Measurements from ENCODE around the gene PHYHIPL.
"Not testable (repeated sequence)": the region's sequence is repeated elsewhere in the genome, so short reads cannot be mapped to it uniquely, and the experiment has no call there.

PHYHIPL gene

GRCh38 chr10:59206204-59206720 is 29.8 kb downstream of the PHYHIPL start:
- DNase-seq (ENCODE audit: low read depth): no peak

DNA sequence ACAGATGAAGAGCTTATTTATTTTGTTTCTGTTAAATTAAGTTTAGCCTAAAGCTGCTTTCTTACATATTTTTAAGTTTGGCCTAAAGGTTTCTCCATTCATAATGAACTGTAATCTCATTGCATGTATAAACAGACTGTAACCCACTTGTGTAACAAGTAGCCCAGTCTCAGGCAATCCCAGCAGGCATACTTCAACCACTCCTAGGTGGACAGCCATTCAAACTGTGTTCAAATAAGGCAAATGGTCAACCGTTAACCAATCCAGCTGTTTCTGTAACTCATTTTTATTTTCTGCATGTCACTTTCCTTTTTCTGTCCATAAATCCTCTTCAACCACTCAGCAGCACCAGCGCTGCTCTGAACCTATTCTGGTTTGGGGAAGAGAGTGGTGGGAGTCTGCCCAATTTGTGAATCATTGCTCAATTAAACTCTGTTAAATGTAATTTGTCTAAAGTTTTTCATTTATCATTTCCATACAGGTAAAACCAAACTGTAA is 35.9 kb downstream of the PHYHIPL start:
- DNase-seq (ENCODE audit: low read depth): no peak

DNA sequence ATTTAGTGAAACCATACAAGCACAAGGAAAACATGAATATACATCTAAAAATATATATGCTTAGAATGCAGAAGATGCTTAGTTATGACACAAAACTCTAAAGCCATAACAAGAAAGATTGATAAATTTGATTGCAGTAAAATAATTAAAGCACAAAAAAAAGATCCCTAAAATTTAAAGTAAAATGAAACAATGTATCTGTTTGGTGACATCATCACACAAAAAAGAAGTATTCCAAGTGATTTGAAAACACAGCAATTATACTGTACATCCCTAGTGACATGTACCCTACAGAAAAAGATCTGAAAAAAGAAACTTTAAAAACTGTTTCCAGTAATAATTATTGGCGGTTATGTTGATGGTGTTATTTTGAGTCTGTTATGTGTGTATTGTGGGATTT is 37.7 kb downstream of the PHYHIPL start:
- no peak for DNase-seq (ENCODE audit: low read depth)

- DNase-seq (ENCODE audit: low read depth): no peak
These were observed 39.9 kb downstream of the PHYHIPL start for GRCh38 chr10:59216178-59216869.

DNA sequence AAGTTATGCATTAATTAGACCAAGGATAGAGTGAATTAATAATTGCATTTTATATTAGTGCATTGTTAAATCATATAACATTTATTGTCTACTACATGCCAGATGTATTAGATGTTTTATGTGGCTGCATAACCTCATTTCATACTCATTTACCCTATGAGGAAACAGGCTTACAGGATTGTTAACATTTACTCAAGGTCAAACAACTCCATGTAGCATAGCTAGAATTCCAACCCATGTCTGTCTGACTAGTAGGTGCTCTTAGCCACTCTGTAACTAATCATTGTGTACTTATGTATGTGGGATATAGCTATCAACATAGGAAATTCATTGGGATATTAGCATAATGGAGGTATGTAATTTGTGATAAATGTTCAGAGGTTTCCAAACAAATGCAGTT is 46.3 kb downstream of the PHYHIPL start:
- no peak for DNase-seq (ENCODE audit: low read depth)

- DNase-seq (ENCODE audit: low read depth): not testable (repeated sequence)
These were observed 47.2 kb downstream of the PHYHIPL start for GRCh38 chr10:59223597-59223996.

DNA sequence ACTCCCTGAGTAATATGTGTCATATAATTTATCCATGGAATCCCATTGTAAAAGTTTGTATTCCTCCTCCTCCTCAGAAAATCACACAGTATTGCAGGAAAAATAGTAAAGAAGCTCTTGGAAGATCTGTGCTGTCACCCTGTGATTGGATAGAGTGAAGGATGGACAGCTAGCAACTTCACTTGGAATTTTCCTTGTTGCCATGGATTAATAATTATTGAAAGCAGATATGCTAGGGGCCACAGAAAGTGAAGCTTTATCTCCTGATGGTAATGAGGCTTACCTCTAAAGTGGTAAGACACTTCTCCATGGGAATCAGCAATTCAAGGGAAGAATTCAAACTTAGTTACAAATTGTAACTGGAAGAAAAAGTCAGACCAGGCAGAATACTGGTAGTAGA is 48.8 kb downstream of the PHYHIPL start:
- DNase-seq (ENCODE audit: low read depth): no peak

- no peak for DNase-seq (ENCODE audit: low read depth)
These were observed 50.8 kb downstream of the PHYHIPL start for GRCh38 chr10:59227136-59227673.

GRCh38 chr10:59229441-59229840 is 53.0 kb downstream of the PHYHIPL start:
- no peak for DNase-seq (ENCODE audit: low read depth)

DNA sequence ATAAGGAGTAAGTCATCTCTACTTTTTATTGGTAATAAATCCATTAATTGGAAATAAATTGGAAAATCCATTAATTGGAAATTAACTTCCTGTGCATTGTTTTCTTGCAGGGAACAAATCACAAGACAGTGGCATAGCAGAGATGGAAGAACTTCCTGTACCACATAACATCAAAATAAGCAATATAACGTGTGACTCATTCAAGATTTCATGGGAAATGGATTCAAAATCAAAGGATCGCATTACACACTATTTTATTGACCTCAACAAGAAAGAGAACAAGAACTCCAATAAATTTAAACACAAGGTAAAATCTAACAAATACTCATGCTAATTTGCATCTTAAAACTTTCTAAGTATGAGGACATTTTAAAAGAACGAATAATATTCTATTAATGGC is 57.8 kb downstream of the PHYHIPL start:
- no peak for DNase-seq (ENCODE audit: low read depth)

DNA sequence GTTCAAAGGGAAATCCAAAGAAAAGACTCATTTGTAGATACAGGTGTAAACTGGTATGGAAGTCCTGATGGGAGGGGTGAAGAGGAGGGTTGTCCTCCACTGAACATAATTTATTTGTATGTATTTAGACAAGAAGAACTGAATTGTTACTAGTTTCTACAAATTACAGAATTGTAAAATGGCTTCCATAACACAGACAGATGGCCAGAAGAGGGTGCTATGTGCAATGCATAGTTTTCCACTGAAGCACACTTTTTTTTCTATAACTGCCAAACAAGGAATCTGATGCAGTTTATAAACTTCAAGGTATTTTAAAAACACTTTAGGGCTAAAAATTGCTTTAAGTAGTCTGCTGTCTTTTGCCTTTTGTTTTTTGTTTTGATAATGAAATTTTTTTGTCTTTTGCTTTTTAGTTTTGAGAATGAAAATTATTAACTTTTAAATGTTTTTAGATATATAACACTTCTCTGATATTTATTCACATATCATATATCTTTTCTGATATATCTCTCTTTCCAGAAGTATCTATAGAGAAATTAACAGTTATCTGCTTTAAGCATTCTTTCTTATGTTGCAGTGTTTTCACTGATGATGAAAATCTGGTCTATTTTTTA is 58.5 kb downstream of the PHYHIPL start:
- DNase-seq (ENCODE audit: low read depth): no peak

GRCh38 chr10:59236064-59236697 is 59.7 kb downstream of the PHYHIPL start:
- DNase-seq (ENCODE audit: low read depth): no peak

- DNase-seq (ENCODE audit: low read depth): no peak
These were observed 61.3 kb downstream of the PHYHIPL start for GRCh38 chr10:59237775-59238174.

DNA sequence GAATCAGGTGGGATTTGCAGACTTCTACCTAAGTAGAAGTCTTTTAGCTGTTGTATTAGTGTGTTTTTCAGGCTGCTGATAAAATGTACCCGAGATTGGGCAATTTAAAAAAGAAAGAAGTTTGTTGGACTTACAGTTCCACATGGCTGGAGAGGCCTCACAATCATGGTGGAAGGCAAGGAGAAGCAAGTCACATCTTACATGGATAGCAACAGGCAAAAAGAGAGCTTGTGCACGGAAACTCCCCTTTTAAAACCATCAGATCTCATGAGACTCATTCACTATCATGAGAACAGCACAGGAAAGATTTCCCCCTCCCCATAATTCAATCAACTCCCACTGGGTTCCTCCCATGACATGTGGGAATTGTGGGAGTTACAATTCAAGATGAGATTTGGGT is 62.7 kb downstream of the PHYHIPL start:
- DNase-seq (ENCODE audit: low read depth): not testable (repeated sequence)

DNA sequence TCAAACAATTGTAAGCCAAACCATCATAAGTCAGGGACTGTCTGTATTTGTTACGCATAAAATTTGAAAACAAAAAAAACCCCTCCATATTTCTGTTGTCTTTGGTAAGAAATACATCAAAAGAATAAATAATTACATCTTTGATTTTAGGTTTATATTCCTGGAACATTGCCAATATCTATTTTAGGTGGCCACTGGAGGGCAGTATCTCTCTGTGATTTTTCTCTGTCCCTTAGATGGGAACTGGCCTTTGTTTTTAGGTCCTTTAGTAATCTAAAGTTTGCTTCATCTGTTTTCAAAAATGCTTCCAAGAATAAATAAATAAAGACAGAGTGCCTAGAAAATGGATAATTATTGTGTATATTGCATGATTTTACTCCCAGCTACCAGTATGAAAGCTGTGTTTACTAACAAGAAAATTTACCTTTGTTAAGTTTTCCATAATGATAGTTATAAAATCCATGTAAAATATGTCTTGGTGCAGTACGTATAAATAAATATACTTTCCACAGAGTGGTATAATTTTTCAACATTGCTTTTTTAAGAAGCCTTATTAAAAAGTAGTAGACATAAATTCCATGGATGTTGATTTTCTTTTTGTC is 64.2 kb downstream of the PHYHIPL start:
- DNase-seq (ENCODE audit: low read depth): no peak

- DNase-seq (ENCODE audit: low read depth): no peak
These were observed 65.6 kb downstream of the PHYHIPL start for GRCh38 chr10:59242057-59242456.

DNA sequence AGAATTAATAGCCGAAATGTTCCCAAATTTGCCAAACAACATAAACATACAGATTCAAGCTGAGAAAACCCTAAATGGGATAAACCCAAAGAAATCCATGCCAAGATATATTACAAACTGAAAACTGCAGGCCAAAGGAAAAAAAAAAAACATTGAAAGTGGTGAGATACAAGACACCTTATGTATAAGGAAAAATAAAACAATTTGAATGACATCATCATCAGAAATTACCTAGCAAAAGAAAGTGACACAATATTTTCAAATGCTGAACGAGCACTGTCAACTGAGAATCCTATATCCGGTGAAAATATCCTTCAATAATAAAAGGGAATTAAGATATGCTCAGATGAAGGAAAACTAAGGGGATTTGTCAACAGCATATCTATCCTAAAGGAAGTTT is 66.5 kb downstream of the PHYHIPL start:
- DNase-seq (ENCODE audit: low read depth): no peak

DNA sequence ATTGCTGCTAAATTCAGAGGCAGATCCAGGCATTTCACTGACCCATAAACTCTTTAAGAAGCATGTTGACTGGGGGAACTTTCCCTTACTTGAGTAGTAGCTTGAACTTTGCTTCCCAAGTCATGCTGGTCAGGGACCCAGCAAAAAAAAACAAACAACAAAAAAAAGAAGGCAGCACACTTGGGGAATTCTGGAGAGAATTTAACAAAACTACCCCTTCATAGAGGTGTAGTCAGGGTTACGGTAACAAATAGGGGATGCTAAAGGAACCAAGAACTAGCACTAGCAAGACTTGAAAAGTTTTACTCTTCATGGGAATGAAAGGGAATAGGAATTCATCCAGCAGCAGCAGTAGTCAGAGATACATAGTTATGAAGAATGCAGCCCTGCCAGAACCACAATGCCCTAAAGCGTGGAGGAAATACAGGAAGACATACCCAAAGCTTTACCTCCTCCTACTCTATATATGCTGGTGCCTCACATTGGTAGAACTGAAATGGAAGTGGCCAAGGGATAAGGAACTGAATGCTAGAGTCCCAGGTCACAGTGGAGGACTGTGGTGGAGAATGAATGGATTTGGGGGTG is 67.3 kb downstream of the PHYHIPL start:
- DNase-seq (ENCODE audit: low read depth): no peak

- no peak for DNase-seq (ENCODE audit: low read depth)
These were observed 68.4 kb downstream of the PHYHIPL start for GRCh38 chr10:59244871-59245270.

DNA sequence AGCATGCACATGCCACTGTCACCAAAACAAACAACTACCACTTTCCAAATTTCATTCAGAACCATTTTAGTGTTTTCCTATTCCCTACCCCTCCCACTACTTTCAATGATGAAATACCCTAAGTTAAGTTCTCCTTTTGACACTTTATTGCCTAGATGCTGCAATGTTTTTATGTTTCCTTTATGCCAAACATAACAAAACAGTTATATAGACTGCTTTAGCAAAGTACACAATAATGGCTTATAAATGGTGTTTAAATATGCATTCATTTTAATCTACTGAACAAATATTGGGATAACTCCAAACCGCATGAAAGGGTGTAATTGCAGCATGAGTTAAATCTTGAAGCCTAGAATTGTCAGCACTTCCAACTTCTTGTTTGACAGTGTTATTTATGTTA is 69.2 kb downstream of the PHYHIPL start:
- no peak for DNase-seq (ENCODE audit: low read depth)

- DNase-seq (ENCODE audit: low read depth): no peak
These were observed 76.0 kb downstream of the PHYHIPL start for GRCh38 chr10:59252491-59252890.

DNA sequence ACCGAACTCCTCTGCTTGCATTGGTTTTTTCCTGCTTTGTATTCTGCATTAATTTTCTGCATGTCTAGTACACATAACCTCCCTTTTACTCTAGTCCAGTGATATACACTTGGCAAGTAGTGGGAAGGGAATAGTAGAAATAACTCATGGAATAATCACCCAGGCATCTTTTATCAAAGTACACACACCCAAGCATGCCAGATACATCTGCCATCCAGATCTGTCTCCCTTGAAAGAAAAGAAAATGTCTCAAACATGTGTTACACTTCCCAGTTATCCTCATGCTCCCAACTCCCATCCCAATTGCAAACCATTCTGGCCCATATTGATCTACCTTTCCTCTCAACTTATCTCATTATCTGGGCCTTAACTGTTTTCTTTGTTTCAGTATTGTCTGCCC is 79.0 kb downstream of the PHYHIPL start:
- DNase-seq (ENCODE audit: low read depth): no peak
